Neural cell (in vitro differentiated cells): ENCODE results near the gene SHROOM2.

Experiments used
- MXI1 ChIP-seq: fragments of 450-650 bp; conservative IDR thresholded peaks from 2 replicates; pipeline ENCODE4 v1.6.1; 2014; ENCODE audit warnings: antibody characterized with exemption, mild to moderate bottlenecking; ENCODE audit not compliant: poor library complexity, severe bottlenecking
- TF ChIP-seq, protein P1 (sequence below): fragments of 450-650 bp; IDR thresholded peaks from 2 replicates; pipeline ENCODE4 v1.5.1; 2014; ENCODE audit warnings: antibody characterized with exemption, mild to moderate bottlenecking, moderate library complexity; ENCODE audit not compliant: poor library complexity, severe bottlenecking

DNA sequence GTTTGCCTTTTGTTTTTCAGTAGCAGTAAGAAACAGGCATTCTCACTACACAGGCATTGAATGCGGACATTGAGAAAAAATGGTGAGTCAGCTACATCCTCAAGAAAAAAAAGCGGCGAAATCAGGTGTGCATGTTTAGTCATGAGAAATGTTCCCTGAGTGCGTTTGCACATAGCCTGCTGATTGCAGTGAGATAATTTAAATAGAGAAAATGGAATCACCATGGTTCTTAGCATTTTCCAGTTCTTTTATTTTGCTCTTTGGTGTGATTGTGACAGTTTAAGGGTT, 126.9 kb downstream of the SHROOM2 start:
- TF ChIP-seq, protein P1, sequence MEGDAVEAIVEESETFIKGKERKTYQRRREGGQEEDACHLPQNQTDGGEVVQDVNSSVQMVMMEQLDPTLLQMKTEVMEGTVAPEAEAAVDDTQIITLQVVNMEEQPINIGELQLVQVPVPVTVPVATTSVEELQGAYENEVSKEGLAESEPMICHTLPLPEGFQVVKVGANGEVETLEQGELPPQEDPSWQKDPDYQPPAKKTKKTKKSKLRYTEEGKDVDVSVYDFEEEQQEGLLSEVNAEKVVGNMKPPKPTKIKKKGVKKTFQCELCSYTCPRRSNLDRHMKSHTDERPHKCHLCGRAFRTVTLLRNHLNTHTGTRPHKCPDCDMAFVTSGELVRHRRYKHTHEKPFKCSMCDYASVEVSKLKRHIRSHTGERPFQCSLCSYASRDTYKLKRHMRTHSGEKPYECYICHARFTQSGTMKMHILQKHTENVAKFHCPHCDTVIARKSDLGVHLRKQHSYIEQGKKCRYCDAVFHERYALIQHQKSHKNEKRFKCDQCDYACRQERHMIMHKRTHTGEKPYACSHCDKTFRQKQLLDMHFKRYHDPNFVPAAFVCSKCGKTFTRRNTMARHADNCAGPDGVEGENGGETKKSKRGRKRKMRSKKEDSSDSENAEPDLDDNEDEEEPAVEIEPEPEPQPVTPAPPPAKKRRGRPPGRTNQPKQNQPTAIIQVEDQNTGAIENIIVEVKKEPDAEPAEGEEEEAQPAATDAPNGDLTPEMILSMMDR: no peak
- no peak for TF ChIP-seq MXI1
